BJ (cell line): ENCODE data around the gene TBC1D12. TPM values are rescaled to one million over a fixed set of nuclear protein-coding genes. Genes with fewer than 3 reads are reported as not detected.

Experiments used
- CTCF ChIA-PET: fragments of 350-600 bp; formaldehyde crosslinking; extraction: SDS; loops from one replicate; lab custom pipeline; 2021; ENCODE audit warnings: antibody characterized with exemption, inconsistent platforms; lab: Yijun Ruan, JAX
- POLR2A ChIA-PET: fragments of 300-600 bp; sonication (Branson Sonifier 250); formaldehyde crosslinking; extraction: SDS; loops from one replicate; lab custom pipeline; 2021; ENCODE audit warnings: antibody characterized with exemption; lab: Charles Lee
- DNase-seq: peaks from one replicate; pipeline ENCODE4 v3.0.0-alpha.2; 2011; ENCODE audit warnings: low read depth
- H3K27me3 ChIP-seq: 2 replicates; pipeline ENCODE4 v1.6.0; 2011; ENCODE audit warnings: low read length; ENCODE audit not compliant: control insufficient read depth, insufficient read depth
- H3K36me3 ChIP-seq: 2 replicates; pipeline ENCODE4 v1.5.1; 2011; ENCODE audit warnings: low read length; ENCODE audit not compliant: control insufficient read depth, insufficient read depth
- H3K4me3 ChIP-seq: 2 replicates; pipeline ENCODE4 v1.5.1; 2011; ENCODE audit warnings: low read depth, mild to moderate bottlenecking, control low read depth, low read length
- CTCF ChIP-seq: IDR thresholded peaks from 2 replicates; pipeline ENCODE4 v1.5.1; 2011; ENCODE audit warnings: low read depth, mild to moderate bottlenecking, control low read depth, inconsistent platforms, low read length, moderate library complexity; ENCODE audit not compliant: insufficient read depth
- polyA minus RNA-seq: library from RNA; depleted of rRNA, polyadenylated mRNA; stranded (reverse); fragments of >200 nt; gene quantifications from 2 replicates; pipeline ENCODE4 v1.2.3, GENCODE V29; 2011; rRNA and poly(A)+ RNA removed
- polyA plus RNA-seq: library from polyadenylated mRNA; depleted of rRNA; stranded (reverse); fragments of >200 nt; gene quantifications from 2 replicates; pipeline ENCODE4 v1.2.3, GENCODE V29; 2011; rRNA removed

TBC1D12 gene
- polyA plus RNA-seq (2.3 and 3.3 TPM in 2 replicates), polyA minus RNA-seq (2.7 and 3.2 TPM in 2 replicates)

- Histone ChIP-seq H3K36me3 (no peaks in the 10 kb centered on the region), H3K27me3 (no peaks in the 10 kb centered on the region), H3K4me3 (peak within 1 kb of the TSS; percentile 81)
- DNase-seq = peak; percentile 84
- ChIA-PET POLR2A (interaction anchor here (0.7 kb wide), 4 partner anchors 9 to 51 kb away, joined by 3 to 24 read pairs (median 6); no protein-coding TSS in a partner anchor), CTCF (interaction anchor here (0.7 to 1.7 kb wide), 6 partner anchors 9 to 40 kb away, joined by 3 to 10 read pairs (median 4); partner anchors contain the start of gene NOC3L)
- TF ChIP-seq CTCF = no peak
Measured at GRCh38 chr10:94402204-94402842, at the start of gene TBC1D12. Gene TBC1D12 (plus strand): TSS chr10:94402541. CDS start chr10:94402614, 73 bp downstream.

GRCh38 chr10:94353336-94353735 lies 49.0 kb upstream of the TBC1D12 start:
- H3K36me3 ChIP-seq = peaks cover 2% of the 10 kb centered on the region; the same call in 1 of the 2 replicates
- DNase-seq = no peak
- TF ChIP-seq CTCF = no peak
- ChIA-PET POLR2A (no interaction called here), CTCF (interaction anchor here (0.6 to 1.5 kb wide), 4 partner anchors 10 to 532 kb away, joined by 3 to 4 read pairs (median 4); partner anchors contain the start of gene NOC3L)
- H3K27me3 ChIP-seq = no peaks in the 10 kb centered on the region
- H3K4me3 ChIP-seq = no peak overlapping the region

- 0 out of 2 replicates have a peak, but pooled peaks cover 2% of the 10 kb centered on the region for H3K36me3 ChIP-seq
- no peak overlapping the region for H3K4me3 ChIP-seq
- CTCF ChIA-PET = interaction anchor here (2.0 kb wide), 1 partner anchor 36 kb away, joined by 7 read pairs; no protein-coding TSS in a partner anchor
- TF ChIP-seq CTCF = no peak
- no peak for DNase-seq
- POLR2A ChIA-PET = no interaction called here
- no peaks in the 10 kb centered on the region for H3K27me3 ChIP-seq
Measured at GRCh38 chr10:94355841-94356240, 46.5 kb upstream of the TBC1D12 start.

- no peak for TF ChIP-seq CTCF
- no peak for DNase-seq
- POLR2A ChIA-PET = no interaction called here
- Histone ChIP-seq H3K27me3 (no peaks in the 10 kb centered on the region), H3K4me3 (no peak overlapping the region), H3K36me3 (no peaks in the 10 kb centered on the region)
- CTCF ChIA-PET = no interaction called here
Measured at GRCh38 chr10:94357193-94357592, 45.1 kb upstream of the TBC1D12 start.

GRCh38 chr10:94358480-94358879 lies 43.9 kb upstream of the TBC1D12 start:
- ChIA-PET CTCF (no interaction called here), POLR2A (interaction anchor here (0.6 kb wide), 1 partner anchor 44 kb away, joined by 3 read pairs; the partner anchor contains the start of gene TBC1D12)
- Histone ChIP-seq H3K27me3 (no peaks in the 10 kb centered on the region), H3K4me3 (no peak overlapping the region), H3K36me3 (no peaks in the 10 kb centered on the region)
- TF ChIP-seq CTCF = no peak
- peak; percentile 76 for DNase-seq
